HTR-8/SVneo (cell line): ENCODE measurements around the gene PHACTR1.
"Not testable (repeated sequence)": the region's sequence is repeated elsewhere in the genome, so short reads cannot be mapped to it uniquely, and the experiment has no call there.

Experiments
- DNase-seq: peaks from one replicate; pipeline ENCODE4 v3.0.0; 2011; ENCODE audit warnings: low spot score, mixed read lengths; ENCODE audit not compliant: insufficient read length
- FAIRE-seq: peaks from 2 replicates; lab custom pipeline; 2011; peaks lifted over from hg19 to GRCh38; lab: Jason Lieb, UNC

The PHACTR1 gene

GRCh38 chr6:13120483-13121482 lies 404.2 kb downstream of the PHACTR1 start:
- no peak for FAIRE-seq
- no peak for DNase-seq

DNA sequence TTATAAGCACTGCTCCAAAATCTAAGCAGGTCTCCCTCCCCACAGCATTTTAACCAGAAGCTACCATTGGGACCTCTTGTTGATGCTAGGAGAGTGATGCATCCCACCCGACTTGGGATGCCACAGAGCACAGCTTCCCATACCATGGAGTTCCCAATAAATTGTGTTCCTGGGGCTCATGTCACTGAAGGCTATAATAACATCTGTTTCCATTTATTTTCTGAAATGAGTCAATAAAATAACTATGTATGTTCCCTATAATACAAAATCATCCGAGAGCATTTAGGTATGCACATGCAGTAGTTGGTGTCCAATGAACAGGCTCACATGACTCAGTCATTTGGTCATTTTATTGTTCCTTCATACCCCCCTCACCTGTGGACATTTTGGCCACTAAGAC lies 407.6 kb downstream of the PHACTR1 start:
- DNase-seq (no peak), FAIRE-seq (no peak)

DNA sequence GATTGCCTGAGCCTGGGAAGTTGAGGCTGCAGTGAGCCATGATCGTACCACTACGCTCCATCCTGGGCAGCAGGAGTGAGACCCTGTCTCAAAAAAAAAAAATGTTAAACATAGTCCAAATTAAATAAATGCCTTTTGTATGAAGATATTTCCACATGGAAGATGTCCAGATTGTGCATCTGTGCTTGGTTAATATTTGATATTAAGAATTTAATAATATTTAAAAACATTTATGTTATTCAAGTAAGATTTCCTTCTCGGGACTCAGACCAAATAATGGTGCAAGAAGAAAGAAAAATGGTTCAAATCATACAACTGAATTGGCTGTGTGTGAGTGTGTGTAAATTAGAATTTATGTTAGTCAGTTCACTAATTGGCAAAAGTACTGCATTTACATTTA lies 409.3 kb downstream of the PHACTR1 start:
- DNase-seq = no peak
- FAIRE-seq = no peak

- FAIRE-seq (no peak), DNase-seq (no peak)
Measured at GRCh38 chr6:13131935-13132661, 415.5 kb downstream of the PHACTR1 start.

DNA sequence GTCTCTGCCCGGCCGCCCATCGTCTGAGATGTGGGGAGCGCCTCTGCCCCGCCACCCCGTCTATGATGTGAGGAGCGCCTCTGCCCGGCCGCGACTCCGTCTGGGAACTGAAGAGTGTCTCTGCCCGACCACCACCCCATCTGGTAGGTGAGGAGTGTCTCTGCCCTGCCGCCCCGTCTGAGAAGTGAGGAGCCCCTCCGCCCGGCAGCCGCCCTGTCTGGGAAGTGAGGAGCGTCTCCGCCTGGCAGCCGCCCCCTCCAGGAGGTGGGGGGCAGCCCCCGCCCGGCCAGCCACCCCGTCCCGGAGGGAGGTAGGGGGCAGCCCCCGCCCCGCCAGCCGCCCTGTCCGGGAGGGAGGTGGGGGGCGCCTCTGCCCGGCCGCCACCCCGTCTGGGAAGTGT lies 417.3 kb downstream of the PHACTR1 start:
- FAIRE-seq, DNase-seq: not testable (repeated sequence)

GRCh38 chr6:13135152-13135551 lies 418.6 kb downstream of the PHACTR1 start:
- FAIRE-seq = no peak
- DNase-seq = no peak

DNA sequence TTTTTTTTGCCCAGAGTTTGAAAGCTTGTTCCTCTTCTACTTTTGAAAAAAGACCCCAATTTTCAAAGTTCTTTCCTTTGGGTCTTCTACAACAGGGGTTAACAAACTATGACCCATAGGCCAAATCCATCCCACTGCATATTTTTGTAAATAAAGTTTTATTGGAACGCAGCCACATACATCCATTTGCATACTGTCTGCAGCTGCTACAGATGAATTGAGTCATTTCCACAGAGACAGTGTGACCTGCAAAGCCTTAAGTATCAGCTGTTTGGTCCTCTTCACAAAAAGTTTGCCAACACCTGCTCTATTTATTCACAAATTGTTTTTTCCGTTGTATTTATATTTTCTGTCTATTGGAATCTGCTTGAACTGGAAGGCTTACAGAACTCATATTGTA lies 422.6 kb downstream of the PHACTR1 start:
- FAIRE-seq = no peak
- DNase-seq = no peak

- no peak for FAIRE-seq
- no peak for DNase-seq
Measured at GRCh38 chr6:13140980-13141379, 424.4 kb downstream of the PHACTR1 start.

DNA sequence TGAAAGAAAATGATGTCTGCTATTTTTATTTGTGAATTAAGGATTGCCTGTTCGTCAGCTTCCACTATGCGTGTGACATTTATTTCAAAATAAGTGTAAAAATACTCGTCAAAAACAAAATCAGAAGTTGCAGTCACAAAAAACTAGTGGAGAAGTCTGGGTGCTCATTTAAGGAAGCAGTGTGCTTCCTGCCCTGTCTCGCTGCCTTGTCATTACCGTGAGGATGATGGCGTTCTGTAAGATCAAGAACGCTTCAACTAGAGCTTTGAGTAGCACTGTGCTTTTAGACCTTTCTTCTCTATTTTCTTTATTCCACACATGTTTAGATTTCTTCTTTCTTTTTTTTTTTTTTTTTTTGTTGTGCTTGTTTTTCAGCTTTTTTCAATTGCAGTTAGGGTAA lies 424.8 kb downstream of the PHACTR1 start:
- no peak for FAIRE-seq
- no peak for DNase-seq

GRCh38 chr6:13142611-13143010 lies 426.0 kb downstream of the PHACTR1 start:
- DNase-seq (no peak), FAIRE-seq (no peak)

GRCh38 chr6:13146442-13146841 lies 429.9 kb downstream of the PHACTR1 start:
- DNase-seq (no peak), FAIRE-seq (no peak)

GRCh38 chr6:13147376-13147775 lies 430.8 kb downstream of the PHACTR1 start:
- DNase-seq (no peak), FAIRE-seq (no peak)

DNA sequence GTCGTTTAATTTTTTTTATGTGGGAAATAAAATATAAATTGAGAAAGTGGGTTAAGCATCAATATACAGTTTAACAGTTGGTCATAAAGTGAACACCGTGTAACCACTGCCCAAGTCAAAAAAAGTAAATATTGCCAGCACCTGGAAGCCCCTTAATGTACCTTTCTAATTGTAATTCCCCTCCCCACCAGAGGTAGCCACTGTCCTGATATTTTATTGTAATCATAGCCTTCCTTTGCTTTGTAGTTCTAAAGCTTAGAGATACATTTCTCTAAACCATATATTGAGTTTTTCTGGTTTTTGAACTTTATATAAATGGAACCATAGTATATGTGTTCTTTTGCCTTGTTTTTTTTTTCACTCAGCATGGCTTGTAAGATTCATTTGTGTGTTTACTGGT lies 431.2 kb downstream of the PHACTR1 start:
- FAIRE-seq = no peak
- DNase-seq = no peak

GRCh38 chr6:13152764-13153163 lies 436.2 kb downstream of the PHACTR1 start:
- DNase-seq (no peak), FAIRE-seq (no peak)

DNA sequence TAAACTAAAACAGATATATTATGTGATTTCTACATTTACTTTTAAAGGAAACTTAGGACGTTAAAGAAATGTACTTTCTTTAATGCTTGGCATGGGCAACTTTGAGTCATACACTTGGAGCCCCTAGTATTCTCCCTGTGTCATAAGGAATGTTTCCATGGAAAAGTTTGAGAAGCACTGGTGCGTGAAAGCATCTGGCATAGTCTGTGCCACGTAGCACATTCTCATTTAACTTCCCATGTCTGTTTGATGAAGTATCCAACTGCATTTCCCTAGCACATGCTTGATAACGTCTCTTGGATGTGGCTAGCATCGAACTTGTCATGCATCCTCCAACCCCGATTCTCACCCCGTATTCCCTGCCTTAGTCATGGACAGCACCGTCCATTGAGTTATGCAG lies 439.8 kb downstream of the PHACTR1 start:
- FAIRE-seq = no peak
- DNase-seq = no peak

DNA sequence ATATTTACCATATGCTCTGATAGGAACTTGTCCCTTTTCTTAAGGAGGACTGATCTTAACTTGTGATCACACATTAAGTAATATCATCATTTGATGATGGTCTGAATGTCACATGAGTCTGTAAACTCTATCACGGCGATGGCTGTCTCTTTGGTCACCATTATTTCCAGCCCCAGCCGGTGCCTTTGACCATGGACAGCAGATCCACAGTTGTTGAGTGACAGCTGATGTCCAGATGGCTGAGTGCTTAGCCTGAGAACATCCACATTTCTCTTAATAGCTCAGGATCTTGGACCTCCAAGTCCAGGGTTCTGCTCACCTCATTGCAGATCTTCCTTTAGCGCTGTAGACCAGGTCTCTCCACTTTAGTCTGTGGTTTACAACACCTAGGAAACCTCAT lies 440.7 kb downstream of the PHACTR1 start:
- no peak for FAIRE-seq
- DNase-seq = no peak

GRCh38 chr6:13159300-13159699 lies 442.7 kb downstream of the PHACTR1 start:
- no peak for DNase-seq
- FAIRE-seq = no peak

DNA sequence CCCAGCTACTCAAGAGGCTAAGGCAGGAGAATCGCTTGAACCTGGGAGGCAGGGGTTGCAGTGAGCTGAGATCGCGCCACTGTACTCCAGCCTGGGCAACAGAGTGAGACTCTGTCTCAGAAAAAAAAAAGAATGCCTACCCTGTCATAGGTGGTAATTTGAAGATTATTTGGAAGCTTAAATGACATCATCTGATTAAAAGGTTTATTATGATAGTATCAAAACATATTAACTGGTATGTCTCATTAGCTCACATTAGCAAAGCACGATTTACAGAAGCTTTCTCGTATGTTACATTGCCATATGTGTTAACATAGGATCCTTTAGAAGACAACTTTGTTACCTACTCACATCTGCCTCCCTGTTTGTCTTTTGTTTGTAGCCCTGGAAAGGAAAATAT lies 443.3 kb downstream of the PHACTR1 start:
- FAIRE-seq, DNase-seq: not testable (repeated sequence)

GRCh38 chr6:13163161-13163944 lies 446.8 kb downstream of the PHACTR1 start:
- DNase-seq (no peak), FAIRE-seq (no peak)

DNA sequence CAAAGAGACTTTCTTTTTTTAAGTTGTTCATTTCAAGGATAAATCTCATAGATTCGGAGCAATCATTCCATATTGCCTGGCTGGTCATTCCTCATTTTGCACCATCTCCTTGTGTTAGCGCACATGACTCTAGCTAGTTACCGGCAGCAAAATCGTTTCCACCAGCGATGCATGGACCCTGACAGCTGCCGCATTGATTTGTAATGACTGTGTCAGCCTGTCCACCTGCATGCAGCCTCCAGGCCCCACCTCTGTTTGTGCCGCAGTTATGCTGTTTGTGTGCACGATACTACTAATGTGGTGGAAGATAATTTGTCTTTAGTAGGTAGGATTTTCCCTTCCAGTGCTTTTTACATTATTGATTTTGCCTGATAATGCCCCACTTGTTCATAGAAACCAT lies 447.7 kb downstream of the PHACTR1 start:
- FAIRE-seq = no peak
- DNase-seq = no peak
